GM19468 (cell line): ENCODE results near the gene UNC5A.

Source experiments
- ATAC-seq: cut with Tn5 transposase; IDR thresholded peaks from one replicate; pipeline ENCODE4 v1.9.1; 2021; ENCODE audit warnings: mild to moderate bottlenecking, moderate library complexity, moderate number of reproducible peaks; ENCODE audit not compliant: unreplicated experiment; ENCODE audit errors: extremely low read depth

UNC5A gene

GRCh38 chr5:176781054-176781375 lies 29.3 kb upstream of the UNC5A start:
- ATAC-seq: no peak

GRCh38 chr5:176781638-176782570 lies 28.5 kb upstream of the UNC5A start:
- no peak for ATAC-seq

DNA sequence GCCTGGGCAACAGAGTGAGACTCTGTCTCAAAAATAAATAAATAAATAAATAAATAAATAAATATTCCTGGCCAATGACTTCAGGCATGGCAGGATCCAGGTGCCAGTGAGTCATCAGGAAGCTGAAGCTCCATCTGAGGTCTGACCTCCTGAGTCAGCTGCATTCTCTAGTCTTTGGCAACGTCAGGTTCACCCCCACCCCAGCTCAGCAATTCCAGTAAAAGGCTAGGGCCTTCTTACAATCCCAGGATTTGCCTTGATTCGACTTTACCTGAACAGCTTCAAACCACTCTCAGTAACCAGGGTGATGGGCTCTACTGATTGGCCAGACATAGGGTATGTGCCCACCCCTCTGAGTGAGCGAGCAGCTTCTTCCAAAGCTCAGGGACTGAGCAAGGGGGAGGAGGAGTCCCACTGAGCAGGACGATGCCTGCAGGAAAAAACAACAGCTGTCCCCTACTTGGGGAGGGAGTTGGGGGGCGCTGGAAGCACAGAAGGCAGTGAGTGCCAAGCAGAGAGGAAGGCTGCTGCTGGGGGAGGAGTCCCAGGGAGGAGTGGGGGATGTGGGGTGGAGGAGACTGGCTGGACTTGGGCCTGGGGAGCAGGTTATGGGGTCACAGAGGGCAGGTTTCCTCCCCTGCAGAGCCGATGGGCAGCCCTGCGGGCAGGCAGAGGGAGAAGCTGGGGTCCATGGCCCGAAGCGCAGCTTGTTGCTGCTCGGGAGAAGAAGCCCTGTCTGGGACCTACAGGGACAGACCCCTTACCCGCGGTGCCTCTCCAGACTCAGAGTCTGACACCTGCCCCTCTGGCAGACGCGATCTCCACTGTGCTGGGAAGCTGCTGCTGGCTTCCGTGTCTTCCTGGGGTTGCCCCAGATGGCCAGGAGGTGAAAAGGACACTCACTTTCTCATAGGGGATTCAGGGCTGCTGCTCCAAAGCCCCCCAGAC lies 25.9 kb upstream of the UNC5A start:
- ATAC-seq: no peak

DNA sequence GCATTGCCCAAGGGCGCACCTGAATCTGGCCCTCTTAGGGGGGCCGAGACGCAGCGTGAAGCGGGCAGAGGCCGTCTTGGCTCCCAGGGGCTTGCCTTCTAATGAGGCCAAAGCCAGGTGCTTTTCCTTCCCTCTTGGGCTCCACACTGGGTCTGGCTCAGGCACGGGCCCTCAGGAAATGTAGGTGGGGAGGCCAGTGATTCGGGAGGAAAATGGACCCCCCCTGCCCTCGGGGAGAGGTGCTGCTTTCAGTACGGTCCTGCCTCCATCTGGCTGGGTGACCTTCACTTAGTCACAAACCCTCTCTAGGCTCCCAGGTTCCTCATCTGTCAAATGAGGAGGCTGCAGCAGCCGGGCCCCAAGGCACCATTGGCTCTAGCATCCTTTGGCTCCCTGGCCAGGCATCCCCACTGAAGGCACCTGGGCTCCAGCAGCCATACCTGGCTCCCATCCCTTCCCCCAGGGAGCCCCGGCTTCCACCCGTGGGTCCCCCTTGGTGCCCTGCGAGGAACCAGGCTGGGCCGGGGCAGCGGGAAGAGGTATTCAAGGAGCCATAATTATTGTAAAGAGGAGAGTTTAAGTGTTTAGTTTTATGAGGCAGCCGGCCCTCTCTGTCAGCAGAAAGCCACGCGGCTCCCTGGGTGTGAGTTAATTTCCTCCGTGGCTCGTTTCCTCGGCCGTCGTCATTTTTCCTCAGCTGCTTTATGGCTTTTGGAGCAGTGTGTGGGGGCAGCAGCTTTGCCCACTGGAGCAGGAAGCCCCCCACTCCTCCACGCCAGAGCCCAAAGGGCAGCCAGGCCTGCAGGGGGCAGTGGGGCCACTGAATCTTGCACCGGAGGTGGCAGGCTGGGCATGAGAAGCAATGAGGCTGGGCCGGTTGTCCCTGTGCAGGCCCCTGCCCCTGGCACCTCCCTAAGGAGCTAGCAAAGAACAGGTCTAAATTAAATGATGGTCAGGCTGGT lies 24.9 kb upstream of the UNC5A start:
- no peak for ATAC-seq

GRCh38 chr5:176787676-176788075 lies 22.7 kb upstream of the UNC5A start:
- ATAC-seq: no peak

- no peak for ATAC-seq
These were observed 22.3 kb upstream of the UNC5A start for GRCh38 chr5:176788091-176788490.

DNA sequence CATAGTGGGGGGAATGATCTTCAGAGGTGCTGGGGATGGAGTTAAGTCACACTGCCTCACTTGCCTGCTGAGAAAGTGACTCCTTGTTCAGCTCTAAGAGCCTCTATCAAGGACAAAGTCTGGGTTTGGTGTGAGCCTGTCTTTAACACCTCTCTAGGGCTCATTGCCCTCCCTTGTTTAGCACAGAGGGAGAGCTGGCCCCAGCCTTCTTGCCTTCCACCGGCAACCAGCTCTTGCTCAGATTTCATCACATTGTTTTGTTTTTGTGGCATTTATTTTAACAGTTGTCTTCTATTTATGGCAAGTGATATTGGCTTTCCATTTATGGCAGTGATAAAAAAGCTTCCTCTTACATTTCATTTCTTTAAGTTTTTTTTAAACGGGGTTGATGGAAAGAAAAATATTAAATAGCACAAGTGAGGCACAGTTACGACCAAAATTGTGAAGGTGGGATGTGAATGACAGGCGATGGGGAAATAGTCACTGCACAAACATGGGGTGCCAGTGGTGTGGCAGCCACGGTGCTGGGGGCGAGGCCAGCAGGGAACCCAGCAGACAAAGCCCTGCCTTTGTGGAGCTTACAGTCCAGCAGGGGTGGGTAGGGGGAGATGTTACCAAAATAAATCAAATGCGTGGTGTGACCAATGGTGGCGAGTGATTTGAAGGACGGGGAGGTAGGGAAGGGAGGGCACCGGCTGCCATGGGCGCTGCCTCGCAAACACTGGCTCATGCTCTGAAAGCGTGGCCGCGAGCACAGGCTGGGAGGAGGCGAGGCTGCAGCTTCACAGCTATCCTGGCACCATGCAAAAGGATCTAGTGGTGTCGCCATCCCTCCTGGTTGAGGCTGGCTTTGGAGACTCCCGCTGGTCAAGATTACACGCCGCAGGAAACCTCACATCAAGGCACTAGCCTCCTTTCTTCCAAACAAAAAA lies 21.2 kb upstream of the UNC5A start:
- no peak for ATAC-seq

DNA sequence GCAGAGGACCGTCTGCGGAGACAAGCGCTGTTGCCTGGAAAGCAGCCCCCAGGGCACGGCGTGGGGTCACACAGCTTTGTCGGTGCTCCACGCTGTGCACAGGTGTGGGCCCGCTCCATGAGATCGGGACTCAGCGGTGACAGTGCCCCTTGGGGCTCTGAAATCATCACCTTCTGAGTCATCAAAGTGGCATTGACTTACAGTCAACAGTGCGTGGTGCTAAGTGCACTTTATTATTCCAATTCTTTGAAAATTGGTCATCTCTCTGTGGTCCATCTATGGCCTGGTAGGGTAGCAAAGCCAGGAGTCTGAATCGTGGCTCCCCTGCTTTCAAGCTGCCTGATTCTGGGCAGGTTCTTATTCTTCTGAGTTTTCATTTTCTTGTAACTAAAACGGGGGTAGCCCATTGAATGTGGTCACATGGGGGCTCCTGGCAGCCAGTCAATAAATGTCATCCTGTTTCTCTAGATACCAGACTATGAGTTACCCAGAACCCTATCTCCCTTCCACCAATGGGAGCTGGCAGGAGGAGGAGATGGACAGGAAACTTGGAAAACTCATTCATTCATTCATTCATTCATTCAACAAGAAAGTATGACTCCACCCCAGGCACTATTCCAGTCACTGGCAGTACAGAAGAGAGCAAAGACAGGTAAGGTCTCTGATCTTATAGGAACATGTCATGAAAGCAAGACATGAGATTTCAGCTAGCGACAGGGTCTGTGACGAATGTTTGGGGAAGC lies 20.3 kb upstream of the UNC5A start:
- ATAC-seq: no peak

GRCh38 chr5:176790941-176791340 lies 19.4 kb upstream of the UNC5A start:
- ATAC-seq: no peak

GRCh38 chr5:176792655-176793342 lies 17.6 kb upstream of the UNC5A start:
- ATAC-seq: no peak

DNA sequence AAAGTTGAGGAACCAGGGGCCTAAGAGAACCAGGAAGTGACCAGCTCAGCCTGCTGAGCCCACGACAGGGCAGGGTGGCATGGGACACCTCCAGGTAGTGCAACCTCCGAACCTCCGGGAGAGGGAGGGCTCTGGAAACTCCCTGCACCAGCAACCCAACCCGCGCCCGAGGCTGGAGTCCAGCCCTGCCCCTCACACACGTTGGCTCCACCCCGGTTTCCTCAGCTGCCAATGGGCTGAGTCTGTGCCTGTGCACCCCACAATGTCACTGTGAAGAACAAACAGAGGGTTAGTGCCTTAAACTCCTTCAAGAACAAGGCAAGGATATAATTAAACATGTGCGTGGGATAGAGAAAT lies 17.0 kb upstream of the UNC5A start:
- no peak for ATAC-seq

- no peak for ATAC-seq
These were observed 16.6 kb upstream of the UNC5A start for GRCh38 chr5:176793736-176794135.

DNA sequence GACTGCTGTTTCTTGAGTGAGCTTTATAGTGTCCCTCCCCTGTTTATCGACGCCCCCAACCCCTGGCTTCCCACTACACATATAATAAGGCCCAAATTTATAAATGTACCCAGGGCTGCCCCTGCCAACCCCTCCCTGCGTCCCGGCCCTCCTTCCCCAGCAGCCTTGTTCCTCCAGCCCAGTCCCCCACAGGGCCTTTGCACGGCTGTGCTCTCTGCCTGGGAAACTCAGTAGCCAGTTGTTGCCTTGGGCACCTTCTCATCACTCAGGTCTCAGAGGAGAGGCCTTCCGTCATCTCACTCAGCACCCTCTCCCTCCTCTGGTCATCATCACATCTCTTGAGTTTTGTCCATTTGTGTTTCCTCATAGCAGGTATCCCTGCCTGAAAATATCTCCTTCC lies 15.8 kb upstream of the UNC5A start:
- no peak for ATAC-seq

DNA sequence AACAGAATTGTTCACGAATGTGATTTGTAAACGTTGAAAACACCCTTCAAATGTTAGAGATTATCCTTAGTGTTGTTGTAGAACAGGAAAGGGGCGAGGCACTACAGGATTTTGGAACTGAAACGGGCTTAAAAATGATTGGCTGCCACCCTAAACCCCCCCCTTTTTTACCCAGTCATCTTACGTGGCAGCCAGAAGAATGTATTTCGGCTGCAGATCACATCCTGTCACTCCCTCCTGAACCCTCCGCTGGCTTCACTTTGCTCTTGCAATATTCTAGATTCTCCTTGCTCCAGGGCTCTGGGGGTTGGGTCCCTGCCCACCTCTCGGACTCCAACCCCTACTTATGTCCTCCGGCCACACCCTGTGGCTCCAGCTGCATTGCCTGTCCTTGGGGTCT lies 13.9 kb upstream of the UNC5A start:
- no peak for ATAC-seq

GRCh38 chr5:176796970-176797369 lies 13.4 kb upstream of the UNC5A start:
- no peak for ATAC-seq

DNA sequence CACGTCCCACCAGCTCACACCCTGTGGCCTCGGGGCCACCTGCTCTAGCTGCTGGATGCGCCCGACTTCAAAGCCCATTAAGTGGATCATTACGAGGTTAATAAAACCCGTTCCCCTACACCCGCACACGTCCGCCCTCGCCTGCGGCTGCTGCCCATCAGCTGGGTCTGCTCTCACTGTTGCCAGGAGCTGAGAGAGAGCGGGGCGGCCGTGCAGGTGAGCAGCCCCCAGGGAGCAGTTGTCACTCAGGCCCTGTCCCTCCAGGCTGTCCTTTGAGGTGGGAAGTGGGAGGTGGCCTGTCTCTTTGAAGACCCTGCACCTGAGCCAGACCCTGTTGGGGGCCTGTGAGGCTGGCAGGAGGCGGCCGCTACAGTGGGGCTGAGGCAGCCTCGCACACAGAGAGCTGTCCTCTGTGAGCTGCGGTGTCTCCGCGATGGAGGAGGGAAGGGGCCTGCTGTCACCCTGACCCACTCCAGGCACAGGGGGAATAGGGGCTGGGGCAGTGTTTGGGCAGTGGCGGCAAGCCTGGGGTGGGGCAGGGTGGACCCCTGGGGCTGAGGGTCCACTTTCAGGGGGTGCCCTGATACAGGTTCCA lies 12.8 kb upstream of the UNC5A start:
- no peak for ATAC-seq

DNA sequence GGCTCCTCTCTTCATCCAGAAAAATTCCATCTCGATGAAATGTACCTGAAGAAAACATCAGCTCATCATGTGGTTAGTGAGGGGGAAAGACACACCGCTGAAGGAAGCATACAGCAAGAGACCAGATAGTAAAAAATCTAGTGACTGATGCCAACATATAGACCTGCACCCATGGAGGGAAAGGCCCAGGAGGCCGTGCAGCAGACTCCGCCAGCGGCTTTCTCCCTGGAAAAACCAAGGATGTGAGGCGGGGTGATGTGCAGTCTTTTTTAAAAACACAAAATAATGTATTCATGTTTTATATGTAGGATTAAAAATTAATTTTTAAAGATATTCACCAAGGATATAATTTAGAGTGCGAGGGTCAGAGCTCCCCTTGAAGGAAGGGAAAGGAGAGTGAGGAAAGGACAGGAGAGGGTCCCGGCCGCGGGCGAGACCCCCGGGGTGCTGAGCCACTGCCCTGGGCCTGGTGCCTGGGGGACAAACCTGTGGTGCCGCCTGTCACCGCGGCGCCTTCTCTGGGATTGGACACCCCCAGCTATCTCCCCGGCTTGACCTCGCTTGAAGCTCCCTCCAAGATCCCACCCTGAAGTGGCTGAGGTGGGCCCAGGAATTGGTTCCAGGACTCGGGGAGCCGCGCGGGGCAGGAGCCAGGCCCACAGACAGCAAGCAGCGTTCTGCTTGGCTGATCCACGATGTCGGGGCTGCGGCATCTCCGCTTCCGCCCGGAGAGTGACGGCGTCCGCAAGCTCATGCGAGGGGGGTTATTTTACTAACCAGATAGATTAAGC lies 12.1 kb upstream of the UNC5A start:
- ATAC-seq: no peak
